K562 (cell line): ENCODE results near the gene SMIM30. TPM values are rescaled to one million over a fixed set of nuclear protein-coding genes. Genes with fewer than 3 reads are reported as not detected.
A peak's percentile ranks its signal among the peaks of the same experiment; 100 is the strongest.

Experiments
- BRD9 ChIP-seq: fragments of 450-650 bp; IDR thresholded peaks from 2 replicates; pipeline ENCODE4 v1.6.1; 2018; ENCODE audit warnings: low read depth; ENCODE audit not compliant: partially characterized antibody
- C11orf30 ChIP-seq: fragments of 450-650 bp; IDR thresholded peaks from 2 replicates; pipeline ENCODE4 v1.6.1; 2016; ENCODE audit warnings: low read depth, mild to moderate bottlenecking
- CCNT2 ChIP-seq: IDR thresholded peaks from 2 replicates; pipeline ENCODE4 v1.6.1; 2011; ENCODE audit warnings: borderline replicate concordance, low read depth, mild to moderate bottlenecking, moderate library complexity, mixed read lengths, low read length; ENCODE audit not compliant: insufficient read length; ENCODE audit errors: extremely low read depth
- CEBPG ChIP-seq, 3 experiments: fragments of 200-800 bp in 1 of 3; sonication (Bioruptor generic) in 1 of 3; sonication (generic) in 1 of 3; formaldehyde crosslinking in 1 of 3; IDR thresholded peaks in 2 of 3; conservative IDR thresholded peaks in 1 of 3; 2 replicates each; pipeline versions ENCODE4 v1.6.1 to v1.8.0; 2016 to 2022; ENCODE audit warnings: missing compliant biosample characterization in 2 of 3, missing genetic modification characterization in 2 of 3, mild to moderate bottlenecking in 1 of 3, missing genetic modification reagents in 1 of 3
- DMBX1 ChIP-seq: fragments of 250-450 bp; sonication (Bioruptor Pico); IDR thresholded peaks from 2 replicates; pipeline ENCODE4 v1.8.0; 2022; ENCODE audit warnings: inconsistent platforms, mild to moderate bottlenecking, moderate library complexity, borderline replicate concordance
- GABPA ChIP-seq: fragments of 200-800 bp; sonication (Bioruptor generic); conservative IDR thresholded peaks from 2 replicates; pipeline ENCODE4 v1.6.1; 2016; ENCODE audit warnings: low read depth, missing genetic modification characterization, missing compliant biosample characterization
- HLTF ChIP-seq: fragments of 450-650 bp; IDR thresholded peaks from 2 replicates; pipeline ENCODE4 v1.6.1; 2016
- LARP7 ChIP-seq: fragments of 450-650 bp; IDR thresholded peaks from 2 replicates; pipeline ENCODE4 v1.6.1; 2016
- LEF1 ChIP-seq: fragments of 450-650 bp; IDR thresholded peaks from 2 replicates; pipeline ENCODE4 v1.6.1; 2016; ENCODE audit warnings: mild to moderate bottlenecking
- MXD1 ChIP-seq: fragments of 250-450 bp; sonication (Bioruptor Pico); IDR thresholded peaks from 2 replicates; pipeline ENCODE4 v1.8.0; 2021; ENCODE audit warnings: borderline replicate concordance, mild to moderate bottlenecking, moderate library complexity; ENCODE audit not compliant: poor library complexity, severe bottlenecking
- TOE1 ChIP-seq, 2 experiments: fragments of 450-650 bp in 1 of 2; sonication (generic) in 1 of 2; formaldehyde crosslinking in 1 of 2; IDR thresholded peaks; 2 replicates each; pipeline versions ENCODE4 v1.7.1 to v1.8.0; 2016 to 2022; ENCODE audit warnings: borderline replicate concordance in 2 of 2, mild to moderate bottlenecking in 2 of 2, antibody characterized with exemption in 1 of 2, inconsistent platforms in 1 of 2, low read depth in 1 of 2, missing genetic modification reagents in 1 of 2, moderate library complexity in 1 of 2
- ZBTB2 ChIP-seq: fragments of 450-650 bp; IDR thresholded peaks from 2 replicates; pipeline ENCODE4 v1.6.1; 2016; ENCODE audit warnings: antibody characterized with exemption
- ZNF316 ChIP-seq: fragments of 450-650 bp; IDR thresholded peaks from 2 replicates; pipeline ENCODE4 v1.6.1; 2016
- ZNF444 ChIP-seq: fragments of 250-450 bp; sonication (Bioruptor Pico); IDR thresholded peaks from 2 replicates; pipeline ENCODE4 v1.4.0; 2020; ENCODE audit warnings: mild to moderate bottlenecking, moderate library complexity
- polyA plus RNA-seq, 8 experiments: library from polyadenylated mRNA; depleted of rRNA in 4 of 8; stranded (reverse) in 5 of 8; unstranded in 3 of 8; fragments of >200 nt; fragmentation: Nextera tagmentation in 2 of 8; fragmentation: Illumina TruSeq in 1 of 8; extraction: Ambion mirVana in 2 of 8; extraction: Trizol in 1 of 8; gene quantifications; 2 replicates each; pipeline versions ENCODE4 v1.2.1 to v1.2.3, GENCODE V29; 2011 to 2014; ENCODE audit warnings: inconsistent platforms in 1 of 8, missing spikeins in 1 of 8
- total RNA-seq, 7 experiments: library from RNA; depleted of rRNA in 6 of 7; stranded (reverse); fragments of >200 nt in 6 of 7; fragmentation: Illumina TruSeq in 2 of 7; extraction: Trizol in 2 of 7; gene quantifications; 2 replicates each; pipeline versions ENCODE4 v1.2.1 to v1.2.3, GENCODE V29; 2011 to 2021; ENCODE audit warnings: low replicate concordance in 1 of 7

Gene SMIM30
- total and polyA plus RNA-seq, 9 of the 15 experiments (the other 6 are each of a cell fraction or from before 2014, with no cell fraction given): 161 to 891 (median 316) TPM

GRCh38 chr7:113085781-113086390 is 32.5 kb downstream of the SMIM30 start (continued):
- TF ChIP-seq BRD9 (peak; percentile 63), CEBPG (CRISPR knock-in tag; IDR thresholded peaks at IDR 0.05) (peak; percentile 41; the same call in 1 of the 2 replicates), CEBPG (tag; conservative IDR thresholded peaks at IDR 0.05 in 1 of 2, IDR thresholded peaks at IDR 0.05 in 1 of 2) (no peak), GABPA (tag) (no peak), HLTF (peak; percentile 90; the same call in 1 of the 2 replicates), ZNF316 (peak; percentile 39; the same call in 1 of the 2 replicates), C11orf30 (peak; percentile 59), ZNF444 (CRISPR knock-in tag) (no peak), LARP7 (peak; percentile 56; the same call in 1 of the 2 replicates), TOE1 (IDR thresholded peaks at IDR 0.05; ENCODE audit: borderline replicate concordance) (peak; percentile 33; the same call in 1 of the 2 replicates), TOE1 (CRISPR knock-in tag; IDR thresholded peaks at IDR 0.05; ENCODE audit: borderline replicate concordance, low read depth) (no peak), CCNT2 (peak; percentile 14), ZBTB2 (0 out of 2 replicates have a peak, but pooled peaks have one; percentile 48), MXD1 (CRISPR knock-in tag) (no peak), DMBX1 (CRISPR knock-in tag) (no peak), LEF1 (peak; percentile 24; the same call in 1 of the 2 replicates)
- TF ChIP-seq, all 486 proteins: peak for 40
